WTC11 (cell line): Measurements from ENCODE around the gene SMARCA4. TPM values are rescaled to one million over a fixed set of nuclear protein-coding genes. Genes with fewer than 3 reads are reported as not detected.
A peak's percentile ranks its signal among the peaks of the same experiment; 100 is the strongest.

Source experiments
- ATAC-seq: fragments of 200-7000 bp; cut with Tn5 transposase; 2 replicates; pipeline ENCODE4 v1.10.0; 2021; ENCODE audit warnings: mild to moderate bottlenecking, moderate library complexity
- CTCF ChIA-PET: fragments of 300-600 bp; sonication (Branson Sonifier 250); formaldehyde crosslinking; loops from one replicate; lab custom pipeline; 2021; ENCODE audit warnings: antibody characterized with exemption; lab: Charles Lee
- POLR2A ChIA-PET: fragments of 350-600 bp; sonication (Branson Sonifier 250); formaldehyde crosslinking; loops from one replicate; lab custom pipeline; 2021; ENCODE audit warnings: antibody characterized with exemption; lab: Charles Lee
- DNase-seq: peaks from one replicate; pipeline ENCODE4 v3.0.0; 2021; ENCODE audit warnings: low spot score
- H3K27ac Mint-ChIP-seq: 2 replicates; pipeline ENCODE4 v1.8.0; 2021; ENCODE audit warnings: mixed read lengths
- H3K27me3 Mint-ChIP-seq: 2 replicates; pipeline ENCODE4 v1.8.0; 2021; ENCODE audit warnings: low read depth, mild to moderate bottlenecking, moderate library complexity, mixed read lengths
- H3K36me3 Mint-ChIP-seq: 2 replicates; pipeline ENCODE4 v1.8.0; 2021; ENCODE audit warnings: mixed read lengths
- H3K4me1 Mint-ChIP-seq: 2 replicates; pipeline ENCODE4 v1.8.0; 2022; ENCODE audit warnings: mixed read lengths
- H3K4me3 Mint-ChIP-seq: 2 replicates; pipeline ENCODE4 v1.8.0; 2021; ENCODE audit warnings: mild to moderate bottlenecking, moderate library complexity, mixed read lengths
- H3K9me3 Mint-ChIP-seq: 2 replicates; pipeline ENCODE4 v1.8.0; 2021; ENCODE audit warnings: mixed read lengths
- AFF4 ChIP-seq: sonication (generic); formaldehyde crosslinking; IDR thresholded peaks from 2 replicates; pipeline ENCODE4 v1.8.1; 2023; ENCODE audit warnings: mild to moderate bottlenecking, missing genetic modification reagents, borderline replicate concordance
- AR ChIP-seq: fragments of 250-450 bp; sonication (Bioruptor Pico); IDR thresholded peaks from 2 replicates; pipeline ENCODE4 v1.9.0; 2021; ENCODE audit warnings: mild to moderate bottlenecking
- ATF3 ChIP-seq: sonication (generic); formaldehyde crosslinking; conservative IDR thresholded peaks from 2 replicates; pipeline ENCODE4 v1.8.1; 2022; ENCODE audit warnings: mild to moderate bottlenecking, missing genetic modification reagents
- ESRRA ChIP-seq: sonication (generic); formaldehyde crosslinking; IDR thresholded peaks from 2 replicates; pipeline ENCODE4 v1.8.1; 2022; ENCODE audit warnings: mild to moderate bottlenecking, missing genetic modification reagents, borderline replicate concordance
- ETV6 ChIP-seq: sonication (generic); formaldehyde crosslinking; IDR thresholded peaks from 2 replicates; pipeline ENCODE4 v1.8.1; 2022; ENCODE audit warnings: mild to moderate bottlenecking, missing genetic modification reagents
- JUN ChIP-seq: sonication (generic); formaldehyde crosslinking; IDR thresholded peaks from 2 replicates; pipeline ENCODE4 v1.8.0; 2023; ENCODE audit warnings: mild to moderate bottlenecking, missing genetic modification reagents
- KAT7 ChIP-seq: sonication (generic); formaldehyde crosslinking; IDR thresholded peaks from 2 replicates; pipeline ENCODE4 v1.8.1; 2023; ENCODE audit warnings: missing genetic modification reagents, mild to moderate bottlenecking, borderline replicate concordance
- MYBL2 ChIP-seq: sonication (generic); formaldehyde crosslinking; IDR thresholded peaks from 2 replicates; pipeline ENCODE4 v1.8.1; 2023; ENCODE audit warnings: mild to moderate bottlenecking, moderate library complexity, missing genetic modification reagents
- NFATC4 ChIP-seq: fragments of 250-450 bp; sonication (Bioruptor Pico); IDR thresholded peaks from 2 replicates; pipeline ENCODE4 v1.9.0; 2021; ENCODE audit warnings: mild to moderate bottlenecking
- SP1 ChIP-seq: sonication (generic); formaldehyde crosslinking; conservative IDR thresholded peaks from 2 replicates; pipeline ENCODE4 v1.8.1; 2022; ENCODE audit warnings: missing genetic modification reagents
- ZNF512 ChIP-seq: sonication (generic); formaldehyde crosslinking; IDR thresholded peaks from 2 replicates; pipeline ENCODE4 v1.8.1; 2022; ENCODE audit warnings: missing genetic modification reagents, borderline replicate concordance
- total RNA-seq: library from RNA; stranded (reverse); gene quantifications from 3 replicates; pipeline ENCODE4 v1.2.3, GENCODE V29; 2021

Gene SMARCA4
- total RNA-seq, 1 experiment from 2014 or later = 295 TPM

GRCh38 chr19:10968527-10969135 lies 7.8 kb downstream of the SMARCA4 start:
- Mint-ChIP-seq H3K27ac (peak overlapping the region; percentile 31; the same call in 1 of the 2 replicates), H3K4me1 (peaks cover 34% of the 10 kb centered on the region), H3K36me3 (peaks cover 15% of the 10 kb centered on the region), H3K9me3 (0 out of 2 replicates have a peak, but pooled peaks cover 7% of the 10 kb centered on the region), H3K27me3 (no peaks in the 10 kb centered on the region), H3K4me3 (no peak overlapping the region)
- no peak for ATAC-seq
- ChIA-PET POLR2A (no interaction called here), CTCF (interaction anchor here (0.6 to 4.8 kb wide), 3 partner anchors 27 to 1367 kb away, joined by 3 to 28 read pairs (median 6); no protein-coding TSS in a partner anchor)
- TF ChIP-seq ZNF512 (no peak), ESRRA (CRISPR knock-in tag) (no peak), SP1 (CRISPR knock-in tag) (no peak), AR (no peak), JUN (no peak), NFATC4 (CRISPR knock-in tag) (no peak), KAT7 (CRISPR knock-in tag) (no peak)
- DNase-seq = no peak

- H3K27me3 Mint-ChIP-seq = no peaks in the 10 kb centered on the region
- TF ChIP-seq AFF4 (no peak), MYBL2 (no peak), ATF3 (no peak), ETV6 (no peak)
- H3K27ac Mint-ChIP-seq = no peak overlapping the region
- ChIA-PET POLR2A (interaction anchor here (0.6 kb wide), 1 partner anchor 80 kb away, joined by 4 read pairs; no protein-coding TSS in a partner anchor), CTCF (interaction anchor here (0.9 to 2.0 kb wide), 3 partner anchors 29 to 43 kb away, joined by 3 to 7 read pairs (median 5); no protein-coding TSS in a partner anchor)
- peaks cover 31% of the 10 kb centered on the region for H3K4me1 Mint-ChIP-seq
- DNase-seq (no peak), ATAC-seq (no peak)
- peaks cover 13% of the 10 kb centered on the region for H3K9me3 Mint-ChIP-seq
- H3K4me3 Mint-ChIP-seq = no peak overlapping the region
- peaks cover 17% of the 10 kb centered on the region for H3K36me3 Mint-ChIP-seq
These were observed 10.4 kb downstream of the SMARCA4 start for GRCh38 chr19:10971107-10971726.
